Spleen (tissue), 7 donors: ENCODE data around the gene CLDN24.

Source experiments
- POLR2A ChIP-seq, 3 donors: fragments of 450-650 bp; IDR thresholded peaks; one replicate each; pipeline ENCODE4 v1.5.1; 2017; ENCODE audit warnings: antibody characterized with exemption in 3 of 3, mild to moderate bottlenecking in 1 of 3
- POLR2AphosphoS5 ChIP-seq, 3 donors: sonication (generic); formaldehyde crosslinking; IDR thresholded peaks; one replicate each; pipeline ENCODE4 v1.5.1; 2017; ENCODE audit warnings: antibody characterized with exemption in 3 of 3
- TF ChIP-seq, protein P1 (sequence below), 11 experiments: fragments of 200-600 bp in 7 of 11; fragments of 450-650 bp in 4 of 11; sonication (generic) in 4 of 11; IDR thresholded peaks in 8 of 11; conservative IDR thresholded peaks in 3 of 11; 1 replicate in 7 of 11; 2 replicates in 4 of 11; pipeline versions ENCODE4 v1.4.0 to v1.8.0; 2016 to 2021; ENCODE audit warnings: antibody characterized with exemption in 11 of 11, inconsistent platforms in 4 of 11, mild to moderate bottlenecking in 1 of 11
- donor health status: DM: no; HTN: no; CAD: no; lungs with moderate emphysema.
- donor health status: DM: no; HTN: no; CAD: no.
- donor health status: DM: no; HTN: no; CAD: no.

DNA sequence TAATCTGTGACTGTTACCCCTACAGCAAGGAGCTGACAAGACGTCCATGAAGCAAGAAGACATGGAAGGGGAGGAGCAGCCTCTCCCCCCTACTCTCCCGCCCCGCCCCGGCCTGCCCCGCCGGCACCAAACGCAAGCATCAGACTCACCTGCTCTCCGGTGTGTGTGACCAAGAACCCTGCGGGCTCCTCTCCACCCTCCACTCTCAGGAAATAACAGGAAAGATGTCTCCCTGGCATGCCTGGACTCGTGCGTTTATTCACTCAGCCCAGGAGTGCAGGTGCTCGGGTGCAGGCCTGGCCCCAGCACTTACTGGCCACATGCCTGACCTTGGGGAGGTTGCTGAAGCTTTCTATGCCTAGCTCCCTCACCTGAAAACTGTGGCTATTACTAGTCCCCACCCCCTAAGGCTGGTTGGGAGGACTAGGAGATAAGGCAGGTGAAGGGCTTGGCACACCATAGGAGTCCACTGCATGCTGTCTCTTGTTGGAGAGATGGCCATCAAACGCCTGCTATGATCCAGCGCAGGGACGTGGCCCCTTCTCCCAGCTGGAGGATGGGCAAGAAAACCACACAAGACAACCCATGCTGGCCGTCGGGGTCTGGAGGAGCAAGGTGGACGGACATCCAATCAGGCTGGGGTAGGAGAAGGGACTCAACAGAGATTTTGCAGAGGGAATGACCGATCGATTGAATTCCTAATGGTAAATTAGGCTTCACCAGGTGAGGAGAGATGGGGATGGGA, 34.9 kb upstream of the CLDN24 start:
- TF ChIP-seq, protein P1, sequence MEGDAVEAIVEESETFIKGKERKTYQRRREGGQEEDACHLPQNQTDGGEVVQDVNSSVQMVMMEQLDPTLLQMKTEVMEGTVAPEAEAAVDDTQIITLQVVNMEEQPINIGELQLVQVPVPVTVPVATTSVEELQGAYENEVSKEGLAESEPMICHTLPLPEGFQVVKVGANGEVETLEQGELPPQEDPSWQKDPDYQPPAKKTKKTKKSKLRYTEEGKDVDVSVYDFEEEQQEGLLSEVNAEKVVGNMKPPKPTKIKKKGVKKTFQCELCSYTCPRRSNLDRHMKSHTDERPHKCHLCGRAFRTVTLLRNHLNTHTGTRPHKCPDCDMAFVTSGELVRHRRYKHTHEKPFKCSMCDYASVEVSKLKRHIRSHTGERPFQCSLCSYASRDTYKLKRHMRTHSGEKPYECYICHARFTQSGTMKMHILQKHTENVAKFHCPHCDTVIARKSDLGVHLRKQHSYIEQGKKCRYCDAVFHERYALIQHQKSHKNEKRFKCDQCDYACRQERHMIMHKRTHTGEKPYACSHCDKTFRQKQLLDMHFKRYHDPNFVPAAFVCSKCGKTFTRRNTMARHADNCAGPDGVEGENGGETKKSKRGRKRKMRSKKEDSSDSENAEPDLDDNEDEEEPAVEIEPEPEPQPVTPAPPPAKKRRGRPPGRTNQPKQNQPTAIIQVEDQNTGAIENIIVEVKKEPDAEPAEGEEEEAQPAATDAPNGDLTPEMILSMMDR (IDR thresholded peaks at IDR 0.05 in 8 of 11, conservative IDR thresholded peaks at IDR 0.05 in 3 of 11), result no peak
- TF ChIP-seq POLR2AphosphoS5 (IDR thresholded peaks at IDR 0.05) (no peak), POLR2A (IDR thresholded peaks at IDR 0.05) (no peak)
